Skeletal muscle satellite cell (primary cell): ENCODE data around the gene TAGLN2.

ENCODE experiments used
- H3K27me3 ChIP-seq: 2 replicates; pipeline ENCODE4 v1.7.0; 2013; ENCODE audit warnings: low read length; ENCODE audit not compliant: control insufficient read depth, insufficient read depth
- H3K36me3 ChIP-seq: 2 replicates; pipeline ENCODE4 v1.7.0; 2013; ENCODE audit warnings: mild to moderate bottlenecking, control low read depth, low read length; ENCODE audit not compliant: insufficient read depth
- H3K4me1 ChIP-seq: 2 replicates; pipeline ENCODE4 v1.7.0; 2013; ENCODE audit warnings: low read length; ENCODE audit not compliant: control insufficient read depth, insufficient read depth
- H3K4me2 ChIP-seq: 2 replicates; pipeline ENCODE4 v1.7.0; 2013; ENCODE audit warnings: mild to moderate bottlenecking, low read length
- H3K4me3 ChIP-seq: 2 replicates; pipeline ENCODE4 v1.7.0; 2013; ENCODE audit warnings: low read length
- H3K9ac ChIP-seq: 2 replicates; pipeline ENCODE4 v1.7.0; 2013; ENCODE audit warnings: mild to moderate bottlenecking, low read depth, low read length, moderate library complexity
- H3K9me3 ChIP-seq: replicated peaks from 2 replicates; pipeline ENCODE4 v1.7.0; 2013; ENCODE audit warnings: mild to moderate bottlenecking, control low read depth, low read length

TAGLN2 gene

GRCh38 chr1:159924025-159924790, 1.1 kb downstream of the TAGLN2 start:
- Histone ChIP-seq H3K9ac (peak overlapping the region; percentile 100), H3K9me3 (no peaks in the 10 kb centered on the region), H3K36me3 (peaks cover 22% of the 10 kb centered on the region), H3K4me2 (peak overlapping the region; percentile 95), H3K4me1 (peaks cover 49% of the 10 kb centered on the region), H3K27me3 (no peaks in the 10 kb centered on the region), H3K4me3 (peak overlapping the region; percentile 91)

GRCh38 chr1:159923203-159924024, 1.9 kb downstream of the TAGLN2 start:
- H3K9me3 ChIP-seq = no peaks in the 10 kb centered on the region
- peak overlapping the region; percentile 91 for H3K4me3 ChIP-seq
- peaks cover 29% of the 10 kb centered on the region for H3K36me3 ChIP-seq
- H3K9ac ChIP-seq = peak overlapping the region; percentile 100
- no peaks in the 10 kb centered on the region for H3K27me3 ChIP-seq
- peaks cover 57% of the 10 kb centered on the region for H3K4me1 ChIP-seq
- peak overlapping the region; percentile 95 for H3K4me2 ChIP-seq

GRCh38 chr1:159922511-159923202, 2.6 kb downstream of the TAGLN2 start:
- peaks cover 63% of the 10 kb centered on the region for H3K4me1 ChIP-seq
- H3K9me3 ChIP-seq = no peaks in the 10 kb centered on the region
- H3K4me3 ChIP-seq = peak overlapping the region; percentile 91
- peak overlapping the region; percentile 95 for H3K4me2 ChIP-seq
- peak overlapping the region; percentile 100 for H3K9ac ChIP-seq
- no peaks in the 10 kb centered on the region for H3K27me3 ChIP-seq
- peaks cover 37% of the 10 kb centered on the region for H3K36me3 ChIP-seq

- Histone ChIP-seq H3K4me3 (peak overlapping the region; percentile 91), H3K4me2 (peak overlapping the region; percentile 95), H3K9me3 (no peaks in the 10 kb centered on the region), H3K27me3 (no peaks in the 10 kb centered on the region), H3K36me3 (peaks cover 41% of the 10 kb centered on the region), H3K9ac (peak overlapping the region; percentile 100), H3K4me1 (peaks cover 68% of the 10 kb centered on the region)
These were observed 3.4 kb downstream of the TAGLN2 start for GRCh38 chr1:159921700-159922504.

GRCh38 chr1:159921251-159921650, 4.1 kb downstream of the TAGLN2 start:
- Histone ChIP-seq H3K4me3 (peak overlapping the region; percentile 91), H3K27me3 (no peaks in the 10 kb centered on the region), H3K9me3 (no peaks in the 10 kb centered on the region), H3K4me2 (peak overlapping the region; percentile 95), H3K4me1 (peaks cover 74% of the 10 kb centered on the region), H3K36me3 (peaks cover 47% of the 10 kb centered on the region), H3K9ac (peak overlapping the region; percentile 100)

GRCh38 chr1:159920651-159921050, 4.7 kb downstream of the TAGLN2 start:
- Histone ChIP-seq H3K36me3 (peaks cover 47% of the 10 kb centered on the region), H3K9me3 (no peaks in the 10 kb centered on the region), H3K4me2 (peak overlapping the region; percentile 95), H3K27me3 (no peaks in the 10 kb centered on the region), H3K9ac (no peak overlapping the region), H3K4me3 (no peak overlapping the region), H3K4me1 (peaks cover 76% of the 10 kb centered on the region)

GRCh38 chr1:159920202-159920601, 5.1 kb downstream of the TAGLN2 start:
- Histone ChIP-seq H3K9ac (no peak overlapping the region), H3K27me3 (no peaks in the 10 kb centered on the region), H3K9me3 (no peaks in the 10 kb centered on the region), H3K4me1 (peaks cover 75% of the 10 kb centered on the region), H3K36me3 (peaks cover 47% of the 10 kb centered on the region), H3K4me2 (peak overlapping the region; percentile 95), H3K4me3 (no peak overlapping the region)

- no peaks in the 10 kb centered on the region for H3K9me3 ChIP-seq
- peak overlapping the region; percentile 9 for H3K4me2 ChIP-seq
- H3K4me1 ChIP-seq = peaks cover 75% of the 10 kb centered on the region
- peak overlapping the region; percentile 33 for H3K9ac ChIP-seq
- peaks cover 47% of the 10 kb centered on the region for H3K36me3 ChIP-seq
- H3K27me3 ChIP-seq = no peaks in the 10 kb centered on the region
- no peak overlapping the region for H3K4me3 ChIP-seq
These were observed 6.0 kb downstream of the TAGLN2 start for GRCh38 chr1:159919236-159919865.

- H3K27me3 ChIP-seq = no peaks in the 10 kb centered on the region
- peak overlapping the region; percentile 33 for H3K9ac ChIP-seq
- peaks cover 47% of the 10 kb centered on the region for H3K36me3 ChIP-seq
- H3K4me2 ChIP-seq = peak overlapping the region; percentile 9
- H3K9me3 ChIP-seq = no peaks in the 10 kb centered on the region
- H3K4me1 ChIP-seq = peaks cover 75% of the 10 kb centered on the region
- no peak overlapping the region for H3K4me3 ChIP-seq
These were observed 6.7 kb downstream of the TAGLN2 start for GRCh38 chr1:159918352-159919200.
